Measurements from ENCODE around the gene CNTN6.

The CNTN6 gene

DNA sequence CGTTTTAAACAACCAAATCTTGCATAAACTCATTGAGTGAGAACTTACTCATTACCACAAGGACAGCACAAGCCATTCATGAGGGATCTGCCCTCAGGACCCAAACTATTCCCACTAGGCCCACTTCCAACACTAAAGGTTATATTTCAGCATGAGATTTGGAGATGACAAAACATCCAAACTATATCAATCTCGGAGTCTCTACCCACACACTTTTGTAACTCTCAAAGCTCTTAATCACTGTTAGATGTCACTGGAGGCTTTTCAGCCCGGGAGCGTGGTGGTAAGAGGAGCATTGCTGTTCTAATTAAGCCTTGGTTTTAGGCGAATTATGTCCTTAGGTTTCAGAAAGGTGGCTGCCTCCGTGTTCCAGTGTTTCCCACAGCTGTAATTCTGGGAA is 86.3 kb downstream of the CNTN6 start:
- DNase-seq, result no peak

DNA sequence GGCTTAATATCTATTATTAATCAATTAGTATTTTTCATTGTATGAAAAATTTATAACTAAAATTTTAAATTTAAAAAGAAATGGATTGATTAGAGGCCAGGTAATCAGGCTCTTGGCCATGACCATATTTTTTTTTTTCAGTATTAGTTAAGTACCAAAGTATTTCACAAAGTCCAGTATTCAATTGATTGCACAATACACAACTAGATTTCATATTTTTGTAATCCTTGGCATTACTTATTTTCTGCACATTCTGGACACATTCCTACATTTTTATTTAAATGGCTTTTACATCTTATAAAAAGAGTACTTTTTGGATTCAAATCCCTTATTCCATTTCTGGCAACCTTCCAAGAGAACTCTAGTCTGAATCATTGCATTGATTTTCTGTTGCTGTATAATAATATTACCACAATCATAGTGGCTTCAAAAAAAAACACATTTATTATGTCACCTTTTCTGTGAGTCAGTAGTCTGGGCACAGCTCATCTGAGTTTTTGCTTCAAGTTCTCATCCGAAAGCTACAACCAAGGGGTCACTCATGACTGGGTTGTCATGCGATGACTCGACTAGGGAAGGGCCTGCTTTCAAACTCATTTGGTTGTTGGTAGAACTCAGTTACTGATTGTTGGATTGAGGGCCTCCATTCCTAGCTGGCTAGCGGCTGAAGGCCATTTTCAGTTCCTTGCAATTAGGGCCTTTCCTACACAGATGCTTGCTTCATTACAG is 90.7 kb downstream of the CNTN6 start:
- DNase-seq, result no peak

DNA sequence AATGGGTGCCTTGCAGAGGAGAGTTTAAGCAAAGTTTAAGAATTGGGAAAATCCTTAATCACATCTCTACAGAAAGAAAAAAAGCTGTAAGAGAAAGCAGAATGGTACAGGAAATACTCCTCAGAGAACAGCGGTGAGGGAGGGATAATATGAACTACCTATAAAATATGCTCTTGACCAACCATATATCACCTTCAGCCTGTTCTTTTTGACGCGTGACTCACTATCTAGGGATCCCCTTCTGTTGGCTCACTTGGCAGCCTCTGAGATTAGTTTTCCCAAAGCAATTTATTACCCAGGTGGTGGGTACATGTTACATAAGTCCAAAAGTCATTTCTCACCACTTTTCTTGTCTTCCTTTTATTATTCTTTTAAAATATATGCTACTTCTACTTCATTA is 97.7 kb downstream of the CNTN6 start:
- no peak for DNase-seq

DNA sequence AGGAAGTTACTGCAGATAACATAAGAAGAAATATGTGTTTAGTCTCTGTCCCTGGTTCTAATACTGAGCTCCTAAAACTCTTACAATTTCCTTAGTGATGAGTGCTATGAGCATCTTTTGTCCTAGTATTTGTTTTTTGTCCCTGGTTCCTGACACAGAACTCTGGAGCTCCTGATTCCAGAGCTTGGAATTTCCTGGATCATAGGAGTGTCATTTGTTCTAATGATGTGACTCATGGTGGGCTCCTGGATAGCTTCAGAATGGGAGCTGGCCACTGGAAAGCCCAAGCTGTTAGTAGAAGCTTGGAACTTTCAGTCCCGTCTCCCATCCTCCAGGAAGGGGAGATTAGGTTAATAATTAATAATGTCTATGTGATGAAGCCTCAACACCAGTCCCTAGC is 98.2 kb downstream of the CNTN6 start:
- no peak for DNase-seq

DNA sequence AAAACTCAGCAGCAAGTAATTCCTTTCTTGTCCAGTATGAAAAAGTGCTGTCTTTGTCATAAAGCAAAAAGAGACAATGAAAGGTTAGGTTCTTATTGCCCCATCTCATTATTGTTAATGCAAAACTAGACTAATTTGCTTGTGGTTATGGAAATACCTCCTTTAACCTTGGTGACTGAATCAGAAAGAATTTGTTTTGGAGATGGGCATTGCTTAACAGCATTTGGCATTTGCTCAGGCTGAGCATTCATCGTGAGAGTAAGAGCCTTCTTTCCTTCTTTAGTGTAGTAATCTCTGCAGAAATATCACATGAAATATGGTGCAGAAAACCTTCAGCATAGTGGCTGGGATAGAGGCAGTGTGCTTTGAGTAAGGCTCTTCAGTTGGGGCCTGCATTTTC is 103.1 kb downstream of the CNTN6 start:
- no peak for DNase-seq

DNA sequence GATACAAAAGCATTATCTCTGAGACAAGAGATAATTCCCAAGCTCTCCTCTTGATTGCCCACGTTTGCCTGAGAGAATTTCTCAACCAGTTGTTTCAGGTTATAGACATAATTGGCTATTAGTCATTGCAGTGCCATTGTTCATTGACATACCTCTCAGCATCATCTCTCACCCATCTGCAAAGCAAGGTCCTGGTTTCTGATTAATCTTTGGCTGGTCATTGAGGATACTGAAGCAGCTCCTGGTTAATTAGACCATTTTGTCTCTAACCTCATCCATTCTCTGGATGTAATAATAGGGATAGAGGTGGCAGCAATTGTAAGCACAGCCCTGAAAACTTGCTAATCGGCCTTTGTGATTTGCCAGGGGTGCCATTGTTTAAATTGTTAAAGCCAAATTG is 104.2 kb downstream of the CNTN6 start:
- peak; percentile 62 for DNase-seq

DNA sequence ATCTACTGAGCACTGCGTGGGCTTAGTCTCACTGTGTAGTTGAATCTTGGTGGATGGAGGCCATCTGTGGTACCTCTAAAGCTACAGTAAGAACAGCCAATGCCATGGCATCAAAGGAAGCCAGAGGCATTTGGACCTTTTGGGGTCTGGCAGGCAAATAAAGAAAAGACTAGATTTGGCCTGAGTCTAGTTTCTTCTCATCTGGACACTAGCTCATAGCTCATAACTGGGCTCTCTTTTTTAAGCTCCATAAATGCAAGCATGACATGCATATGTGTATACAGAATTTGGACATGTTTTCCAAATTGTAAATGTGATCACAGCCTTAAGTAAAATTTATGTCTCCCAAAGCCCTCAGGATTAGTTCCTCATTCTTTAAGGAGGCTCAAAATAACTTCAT is 107.5 kb downstream of the CNTN6 start:
- DNase-seq, result no peak

DNA sequence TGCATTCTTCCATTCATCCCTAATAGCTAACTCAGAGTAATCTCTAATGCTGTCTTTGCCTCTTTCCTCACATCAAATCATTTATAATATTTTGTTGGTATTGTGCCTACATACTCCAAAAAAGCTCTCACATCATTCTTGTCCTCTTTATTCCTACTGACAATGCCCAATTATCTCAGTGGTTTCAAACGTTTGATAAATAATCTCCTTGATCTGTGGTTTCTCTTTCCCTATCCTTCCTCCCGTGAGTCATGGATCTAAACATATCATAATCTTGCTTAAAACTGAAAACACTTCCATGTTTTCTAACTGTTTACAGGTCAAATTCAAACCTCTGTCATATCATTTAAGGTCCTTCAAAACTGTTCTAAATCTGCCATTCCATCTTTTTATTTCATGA is 115.1 kb downstream of the CNTN6 start:
- DNase-seq, result no peak

DNA sequence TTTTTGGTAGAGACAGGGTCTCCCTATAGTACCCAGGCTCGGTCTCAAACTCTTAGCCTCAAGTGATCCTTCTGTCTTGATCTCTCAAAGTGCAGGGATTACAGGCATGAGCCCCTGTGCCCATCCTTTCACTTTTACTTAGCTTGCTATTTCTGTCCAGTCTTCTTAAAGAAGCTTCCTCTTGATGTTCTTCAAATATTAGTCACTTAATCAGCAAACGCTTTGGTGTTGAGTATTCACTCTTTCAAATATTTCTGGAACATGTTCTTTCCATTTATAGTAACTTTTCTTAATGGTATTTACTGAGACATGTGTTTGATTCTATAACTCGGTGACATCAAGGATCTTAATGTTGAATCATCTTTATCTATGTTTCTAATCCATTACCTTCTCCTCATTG is 122.1 kb downstream of the CNTN6 start:
- no peak for DNase-seq

DNA sequence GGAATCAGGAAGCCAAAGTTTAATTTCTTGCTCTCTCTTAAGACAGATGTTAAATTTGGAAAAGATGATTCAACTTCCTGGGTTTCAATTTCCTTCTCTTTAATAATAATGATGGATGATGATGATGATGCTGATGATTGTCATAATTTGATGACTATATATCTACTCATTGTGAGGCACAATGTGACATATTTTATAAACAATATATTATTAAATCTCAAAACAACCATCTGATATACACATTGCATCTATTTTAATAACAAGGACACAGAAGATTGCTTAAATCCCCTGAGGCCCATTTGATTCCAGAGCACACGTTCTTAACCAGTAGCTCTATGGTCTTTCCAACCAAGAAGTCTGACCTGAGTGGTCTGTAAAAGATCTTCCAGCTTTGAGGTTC is 124.0 kb downstream of the CNTN6 start:
- no peak for DNase-seq

DNA sequence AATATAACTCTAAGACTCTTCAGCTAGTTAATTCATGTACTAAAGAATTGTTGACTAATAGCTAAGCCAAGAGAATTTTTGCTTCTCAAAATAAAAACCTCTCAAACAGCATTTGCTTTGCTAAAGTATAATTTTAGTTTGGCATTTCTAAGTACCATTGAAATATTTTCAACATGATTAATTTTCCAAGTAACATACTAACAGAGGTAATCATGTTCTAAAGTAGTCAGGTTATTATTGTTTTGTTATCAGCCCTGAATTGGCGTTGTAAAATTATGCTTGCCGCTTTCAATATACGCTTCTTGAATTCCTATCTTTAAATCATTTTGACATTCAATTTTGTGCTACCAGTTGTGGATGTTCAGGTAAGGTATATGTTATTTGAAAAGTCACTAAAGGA is 134.3 kb downstream of the CNTN6 start:
- no peak for DNase-seq

DNA sequence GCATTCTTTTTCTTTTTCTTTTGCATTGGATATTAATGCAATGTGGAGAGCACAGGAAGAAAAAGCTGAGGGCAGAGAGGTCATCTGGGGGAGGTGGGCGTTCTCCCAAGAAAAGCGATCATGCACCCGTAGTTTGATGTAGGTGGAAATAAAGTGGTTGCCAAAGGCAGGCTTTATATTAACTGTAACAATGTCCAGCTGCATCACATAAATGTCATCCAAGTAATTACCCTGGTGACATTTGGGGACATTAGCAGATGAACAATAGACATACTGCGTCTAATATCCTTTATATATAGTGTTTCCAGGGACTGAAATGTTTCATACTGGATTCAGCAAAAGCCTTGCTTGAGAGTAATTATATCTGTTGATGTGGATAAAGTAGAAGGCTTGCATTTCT is 135.5 kb downstream of the CNTN6 start:
- no peak for DNase-seq

DNA sequence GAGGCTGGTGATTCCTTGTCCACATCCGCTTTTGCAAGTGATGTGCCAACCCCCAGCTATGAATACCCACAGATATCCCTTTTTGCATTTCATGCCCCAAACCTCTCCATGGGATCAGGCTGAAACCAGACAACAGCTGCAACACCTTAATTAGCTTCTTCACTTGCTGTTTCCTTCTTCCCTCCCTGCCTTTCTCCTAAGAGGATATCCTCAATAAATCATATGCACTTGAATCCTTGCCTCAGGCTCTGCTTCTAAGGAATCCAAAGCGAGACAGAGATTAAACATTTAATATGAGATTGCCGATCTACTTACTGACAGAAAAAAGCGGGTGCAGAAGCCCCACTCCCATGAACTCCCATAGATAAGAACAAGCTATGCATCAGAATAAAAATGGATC is 138.1 kb downstream of the CNTN6 start:
- DNase-seq, result no peak

DNA sequence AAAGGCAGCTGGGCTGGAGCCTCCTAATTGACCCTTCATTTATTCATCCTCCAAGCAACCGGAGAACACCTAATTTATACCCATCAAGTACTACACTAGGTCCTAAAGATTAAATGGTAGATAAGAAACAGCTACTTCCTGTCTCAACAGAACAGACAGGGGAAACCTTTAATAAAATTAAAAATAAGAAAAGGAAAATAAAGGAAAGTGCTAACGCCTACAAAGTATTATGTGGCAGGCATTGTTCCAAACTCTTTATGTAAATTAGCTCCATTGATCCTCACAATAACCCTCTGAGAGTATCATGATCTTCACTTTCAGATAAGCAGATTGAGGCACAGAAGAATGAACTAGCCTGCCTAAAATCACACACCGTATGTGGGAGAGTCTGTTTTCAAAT is 139.5 kb downstream of the CNTN6 start:
- no peak for DNase-seq

DNA sequence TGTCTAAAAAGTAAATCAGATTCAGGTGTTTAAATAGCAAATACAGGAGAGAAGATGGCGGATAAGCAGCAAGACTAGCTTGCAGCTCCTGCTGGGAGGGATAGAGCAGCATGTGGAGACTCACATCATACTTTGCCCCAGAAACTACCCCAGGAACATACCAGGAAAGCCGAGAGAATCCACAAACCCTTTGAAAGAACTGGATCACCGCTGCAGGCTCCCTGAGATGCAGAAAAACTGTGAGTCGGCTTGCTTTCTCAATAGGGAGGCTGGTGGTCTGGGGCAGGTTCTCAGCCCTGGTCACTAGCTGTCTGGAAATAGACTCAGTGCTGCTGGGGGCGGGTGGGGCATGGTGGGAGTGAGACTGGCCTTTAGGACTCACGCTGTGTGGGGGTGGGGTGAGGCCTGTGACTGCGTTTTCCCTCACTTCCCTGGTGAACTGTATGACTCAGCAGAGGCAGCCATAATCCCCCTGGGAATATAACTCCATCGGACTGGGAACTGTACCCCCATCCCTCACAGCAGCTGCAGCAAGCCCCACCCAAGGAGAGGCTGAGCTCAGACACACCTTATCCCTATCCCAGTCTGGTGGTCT is 142.8 kb downstream of the CNTN6 start:
- no peak for DNase-seq

DNA sequence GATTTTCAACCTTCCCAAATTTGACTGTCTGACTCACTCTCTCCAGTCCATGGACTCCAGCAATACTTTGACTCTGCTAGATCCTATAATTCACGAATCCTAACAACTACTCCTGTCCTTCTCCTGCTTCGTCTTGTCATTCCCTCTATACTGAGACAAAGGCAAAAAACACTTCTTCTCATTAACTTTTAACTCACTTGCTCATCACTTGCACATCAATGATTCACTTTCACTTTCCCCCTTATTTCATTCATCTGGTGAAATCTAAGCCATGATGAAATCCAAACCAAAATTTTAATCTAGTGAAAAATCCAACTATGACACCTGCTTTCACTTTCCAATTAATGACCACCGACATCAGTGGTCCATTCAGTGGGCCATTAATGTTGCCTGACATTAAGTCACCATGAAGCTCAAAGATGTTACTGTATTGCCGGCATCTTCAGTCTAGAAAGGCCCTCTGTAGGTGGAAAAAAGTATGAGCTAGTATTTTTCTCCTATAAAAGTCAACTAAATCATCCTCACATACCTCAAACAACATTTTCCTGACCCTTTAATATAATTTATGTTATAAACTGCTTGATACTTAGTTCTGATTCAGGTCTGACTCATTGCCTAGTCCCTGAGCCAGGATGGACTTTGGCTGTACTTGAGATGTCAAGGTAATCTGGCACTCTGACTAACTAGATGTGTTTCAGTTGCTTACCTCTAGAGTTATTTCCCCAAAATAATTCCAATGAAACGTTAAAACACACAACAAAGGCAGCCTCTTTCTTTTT is 158.6 kb downstream of the CNTN6 start:
- DNase-seq, result no peak

DNA sequence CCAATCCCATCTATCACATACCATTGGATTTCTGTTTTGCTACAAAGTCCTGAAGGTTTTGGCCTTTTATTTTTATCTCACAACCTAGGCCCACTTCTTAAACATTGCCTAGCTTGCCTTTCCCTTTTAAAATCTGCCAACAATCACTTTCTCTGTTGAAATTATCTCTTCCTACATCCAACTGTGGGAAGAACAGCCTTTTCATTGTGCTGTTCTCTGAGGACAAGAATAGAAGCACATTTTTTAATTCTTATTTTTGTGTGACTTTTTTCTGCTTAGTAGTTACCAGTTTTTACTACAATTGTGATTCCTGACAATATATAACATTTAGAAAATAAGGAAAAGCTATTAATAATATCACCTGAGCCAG is 159.2 kb downstream of the CNTN6 start:
- no peak for DNase-seq

DNA sequence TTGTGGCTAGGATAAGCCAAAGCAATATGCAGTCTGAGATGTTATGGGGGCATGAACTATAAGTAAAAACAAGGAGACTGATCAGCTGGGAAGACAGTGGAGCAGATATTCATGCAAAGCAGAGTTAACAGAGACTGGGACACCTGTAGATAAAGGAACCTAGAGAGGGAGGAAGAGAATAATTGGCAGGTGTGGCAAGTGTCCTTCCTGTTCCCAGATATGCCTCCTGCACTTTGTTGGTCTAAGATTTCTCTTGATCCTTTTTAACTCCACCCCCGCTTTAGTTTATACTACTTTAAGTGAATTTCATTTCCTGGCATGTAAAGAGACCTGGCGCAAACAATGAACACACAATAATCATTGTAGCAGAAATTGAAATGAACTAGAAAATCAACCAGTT is 169.4 kb downstream of the CNTN6 start:
- DNase-seq, result no peak

DNA sequence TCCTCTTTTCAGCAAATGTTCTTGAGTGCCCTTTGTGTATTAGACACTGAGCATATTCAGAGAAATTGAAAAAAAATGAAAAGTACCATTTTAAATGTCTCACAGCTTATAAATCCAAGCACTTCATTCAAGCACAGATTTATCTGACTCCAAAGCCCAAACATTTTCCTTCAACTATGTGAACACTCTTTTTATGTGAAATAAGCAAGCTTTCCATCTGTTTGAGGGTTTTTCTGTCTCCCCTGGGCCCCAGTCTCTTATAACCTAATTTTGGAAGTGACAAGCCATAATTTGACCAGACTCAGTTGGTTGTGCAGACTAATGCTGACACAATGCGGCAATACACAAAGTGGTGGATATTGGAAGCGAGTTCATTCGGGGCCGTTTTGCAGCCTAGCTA is 170.3 kb downstream of the CNTN6 start:
- no peak for DNase-seq

DNA sequence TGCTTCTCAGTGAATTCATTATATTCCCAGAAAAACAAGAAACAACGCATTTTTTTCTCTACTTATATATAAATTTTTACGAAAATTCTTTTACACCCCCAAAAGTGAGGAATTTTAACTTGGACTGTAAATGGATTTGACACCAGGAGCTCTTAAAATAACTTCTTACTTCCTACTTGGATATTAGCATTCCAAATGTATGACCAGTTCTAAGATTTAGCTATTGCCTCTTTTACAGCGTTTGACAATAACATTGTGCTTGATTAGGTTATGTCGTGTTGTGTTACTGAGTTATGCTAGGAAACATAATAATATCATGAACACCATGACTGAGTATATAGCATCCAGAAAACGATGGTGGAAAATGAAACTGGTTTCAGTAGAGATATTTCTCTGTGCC is 177.0 kb downstream of the CNTN6 start:
- no peak for DNase-seq

DNA sequence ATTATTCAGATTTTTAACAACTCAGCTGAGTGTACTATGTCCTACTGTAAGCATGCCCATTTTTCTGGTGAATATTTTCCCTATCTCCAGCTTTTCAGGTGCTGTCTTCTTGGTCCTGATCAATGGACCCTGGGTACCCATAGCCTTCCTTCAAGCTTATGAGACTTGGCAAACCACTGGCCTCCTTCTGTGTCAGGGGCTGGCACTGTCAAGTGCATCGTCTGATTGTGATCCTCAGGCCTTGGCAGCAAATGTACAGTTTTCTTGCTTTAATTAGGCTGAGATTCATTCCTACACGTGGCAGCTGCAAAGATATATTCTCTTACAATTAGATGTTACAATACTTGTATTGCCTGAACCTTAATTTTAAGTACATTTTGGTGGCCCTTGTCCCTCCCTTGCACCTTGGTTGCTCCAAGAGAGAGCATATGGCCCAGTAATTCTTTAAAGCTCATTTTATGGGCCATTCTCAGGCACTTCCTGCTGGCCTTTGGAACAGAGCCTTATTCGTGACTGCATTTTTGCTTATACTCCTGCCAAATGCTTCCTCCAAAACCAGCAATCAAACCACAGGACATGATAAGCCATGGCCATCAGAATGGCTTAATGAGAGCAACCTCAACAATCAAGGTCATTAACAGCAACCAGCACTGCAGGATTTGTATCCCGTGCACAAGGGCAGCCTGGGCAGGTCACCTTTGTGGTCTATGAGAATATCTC is 179.9 kb downstream of the CNTN6 start:
- no peak for DNase-seq

DNA sequence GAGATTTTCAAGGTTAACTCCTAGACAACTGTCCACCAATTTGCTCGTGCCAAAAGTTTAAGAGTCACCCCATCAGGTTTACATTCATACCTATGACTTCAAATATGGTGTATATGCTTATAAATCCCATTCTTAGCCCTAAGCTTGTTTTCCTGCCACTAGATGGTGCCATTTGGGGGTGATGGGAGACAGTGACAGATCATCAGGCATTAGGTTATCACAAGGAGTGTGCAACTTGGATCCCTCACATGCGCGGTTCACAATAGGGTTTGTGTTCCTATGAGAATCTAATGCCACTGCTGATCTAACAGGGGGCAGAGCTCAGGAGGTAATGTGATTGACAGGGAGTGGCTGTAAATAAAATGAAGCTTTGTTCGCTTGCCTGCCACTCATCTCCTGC is 182.7 kb downstream of the CNTN6 start:
- no peak for DNase-seq

DNA sequence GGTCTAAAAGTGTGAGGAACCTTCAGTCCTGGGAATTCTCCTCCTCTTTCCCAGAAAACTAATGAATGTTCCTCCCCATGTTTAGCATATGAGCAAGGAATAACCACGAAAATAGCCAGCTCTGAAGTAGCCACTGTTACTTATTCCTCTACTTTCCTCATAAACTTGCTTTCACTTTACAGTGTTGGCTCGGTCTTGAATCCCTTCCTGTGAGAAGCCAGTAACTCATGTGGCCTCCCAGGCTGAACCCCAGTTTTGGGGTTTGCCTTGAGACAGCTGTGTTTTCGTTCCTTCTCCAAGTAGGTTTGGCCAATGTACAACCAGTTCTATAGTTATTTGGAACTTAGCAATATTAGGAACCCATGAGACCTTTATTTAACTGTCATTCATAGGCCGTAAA is 195.0 kb downstream of the CNTN6 start:
- no peak for DNase-seq

Measured in COR-L47 (cell line).